Glomerular endothelial cell (primary cell): ENCODE data around the gene DNAH10. TPM values are rescaled to one million over a fixed set of nuclear protein-coding genes. Genes with fewer than 3 reads are reported as not detected.

Experiments used
- DNase-seq: peaks from one replicate; pipeline ENCODE4 v3.0.0-alpha.2; 2011; ENCODE audit warnings: low read depth, low spot score; ENCODE audit errors: extremely low read depth
- total RNA-seq: library from RNA; depleted of rRNA; stranded (reverse); fragments of >200 nt; gene quantifications from 2 replicates; pipeline ENCODE4 v1.2.3, GENCODE V29; 2015

DNAH10 gene
- total RNA-seq, 1 donor from 2014 or later = not detected

DNA sequence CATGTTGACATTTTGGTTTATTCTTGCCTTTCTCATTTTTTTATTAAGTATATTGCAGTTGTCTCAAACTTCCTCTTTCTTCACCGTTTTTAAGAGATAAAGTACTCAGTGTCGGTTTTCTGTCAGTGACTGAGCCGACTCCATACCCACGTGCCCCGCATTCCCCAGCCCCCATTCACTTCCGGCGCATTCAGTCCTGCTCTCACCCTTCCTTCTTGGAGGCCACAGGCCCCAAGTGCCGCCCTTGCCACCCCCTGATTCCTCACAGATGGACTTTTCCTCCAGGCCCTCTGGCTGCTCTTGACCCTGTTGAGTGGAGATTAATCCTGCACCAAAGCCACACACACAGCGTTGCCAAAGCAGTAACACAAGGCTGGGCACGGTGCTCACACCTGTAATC is 19.1 kb upstream of the DNAH10 start:
- no peak for DNase-seq

GRCh38 chr12:123744836-123745235 is 17.3 kb upstream of the DNAH10 start:
- no peak for DNase-seq

DNA sequence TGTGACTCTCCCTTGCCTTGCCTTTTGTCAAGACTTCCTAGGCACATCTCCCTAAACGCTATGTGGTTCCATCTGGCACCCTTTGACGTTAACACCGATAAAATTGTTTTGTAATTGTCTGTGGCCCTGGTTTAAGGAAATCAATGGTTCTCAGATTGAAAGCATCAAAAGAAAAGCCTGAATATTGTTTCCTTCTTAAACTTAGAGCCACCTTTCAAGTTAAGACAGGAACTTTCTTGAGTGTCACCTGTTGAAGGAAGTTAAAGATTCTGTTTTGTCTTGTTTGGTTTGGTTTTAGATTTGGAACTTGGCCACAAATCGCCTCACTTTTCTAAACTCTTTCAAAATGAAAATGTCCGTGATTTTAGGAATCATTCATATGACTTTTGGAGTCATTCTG is 14.8 kb upstream of the DNAH10 start:
- DNase-seq = no peak

- no peak for DNase-seq
Observed at GRCh38 chr12:123748161-123748560, 13.9 kb upstream of the DNAH10 start.

GRCh38 chr12:123748661-123749060 is 13.4 kb upstream of the DNAH10 start:
- DNase-seq = no peak

DNA sequence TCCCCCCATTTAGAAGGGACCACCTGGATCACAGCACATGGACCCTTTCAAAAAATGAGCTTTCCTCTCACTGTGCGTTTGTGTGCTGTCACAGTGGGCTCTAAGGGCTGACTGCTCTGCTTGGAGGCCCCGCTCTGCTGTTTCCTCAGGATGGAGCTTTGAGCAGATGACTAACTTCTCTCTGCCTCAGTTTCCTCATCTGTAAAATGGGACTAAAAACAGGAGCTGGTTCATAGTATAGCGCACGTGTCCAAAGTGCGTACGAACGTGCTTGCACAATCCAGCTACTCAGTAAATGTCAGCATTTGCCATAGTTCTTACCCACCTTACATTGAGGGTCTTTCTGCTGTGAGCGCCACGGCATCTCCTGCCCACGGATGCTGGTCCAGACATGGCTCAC is 12.7 kb upstream of the DNAH10 start:
- DNase-seq = no peak

- DNase-seq = no peak
Observed at GRCh38 chr12:123750159-123750656, 11.9 kb upstream of the DNAH10 start.

GRCh38 chr12:123752046-123752445 is 10.1 kb upstream of the DNAH10 start:
- no peak for DNase-seq

- no peak for DNase-seq
Observed at GRCh38 chr12:123754041-123754772, 7.9 kb upstream of the DNAH10 start.

DNA sequence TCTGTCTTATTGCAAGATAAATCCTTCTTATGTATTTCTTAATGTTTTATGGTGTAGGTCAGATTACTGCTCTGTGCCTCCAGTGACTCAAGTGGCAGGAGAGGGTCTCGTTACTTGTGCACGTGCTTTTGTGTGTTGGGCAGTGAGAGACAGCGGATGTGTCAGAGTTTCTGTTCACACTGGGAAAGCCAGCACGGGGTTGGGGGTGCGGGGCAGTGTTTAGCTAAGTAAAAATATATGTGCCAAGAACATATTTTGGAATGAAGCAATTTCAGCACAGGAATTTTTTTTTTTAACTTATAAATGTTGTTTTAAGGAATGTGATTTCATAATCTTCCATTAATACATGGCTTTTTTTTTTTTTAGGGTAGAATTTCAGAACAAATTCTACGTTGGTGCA is 4.5 kb upstream of the DNAH10 start:
- DNase-seq = no peak

DNA sequence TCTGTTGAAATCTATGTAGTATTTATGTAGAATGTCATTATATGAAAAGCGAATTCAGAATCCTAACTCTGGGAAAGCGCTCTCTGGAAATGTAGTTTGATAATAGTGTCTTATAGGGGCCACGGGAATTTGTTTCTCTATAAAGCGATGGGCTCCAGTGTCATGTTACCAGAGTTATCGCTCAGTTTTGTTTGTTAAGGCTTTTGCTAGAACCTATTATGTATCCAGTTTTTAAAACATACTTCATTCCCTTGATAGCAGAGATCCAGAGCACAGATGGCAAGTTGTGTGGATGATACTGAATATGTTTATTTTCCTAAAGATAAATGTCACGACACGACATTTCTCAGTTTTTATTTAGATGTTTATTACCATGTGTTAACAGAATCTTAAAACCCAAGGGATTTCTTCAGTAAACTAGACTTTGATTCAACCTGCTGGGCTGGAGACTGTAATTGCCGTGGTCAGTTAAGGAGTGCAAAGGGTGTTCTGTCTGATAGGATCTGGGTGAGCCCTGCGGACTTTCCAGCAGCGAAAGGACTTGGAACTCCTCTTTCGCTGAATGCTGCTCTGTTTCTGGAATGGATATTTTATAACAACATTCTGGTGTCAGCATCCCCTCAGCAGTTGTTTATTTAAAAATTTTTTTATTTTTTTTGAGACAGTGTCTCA is 1.7 kb upstream of the DNAH10 start:
- DNase-seq = no peak

DNA sequence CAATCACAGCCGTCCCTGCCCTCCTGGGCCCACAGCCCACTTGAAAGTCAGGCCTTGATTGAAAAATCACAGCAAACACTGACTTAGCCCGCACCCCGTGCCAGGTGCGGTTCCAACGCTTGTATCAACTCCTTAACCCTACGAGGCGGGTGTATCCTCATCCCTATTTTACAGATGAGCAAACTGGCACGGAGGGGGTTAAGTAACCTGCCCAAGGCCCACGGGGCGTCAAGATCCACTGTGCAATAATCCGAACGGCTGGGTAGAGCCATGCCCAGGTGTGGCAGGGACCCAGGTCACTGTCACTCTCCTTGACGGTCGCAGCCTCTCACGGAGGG is 583 bp downstream of the DNAH10 start:
- no peak for DNase-seq

- no peak for DNase-seq
Observed at GRCh38 chr12:123763093-123763492, 992 bp downstream of the DNAH10 start.

- no peak for DNase-seq
Observed at GRCh38 chr12:123764109-123764508, 2.0 kb downstream of the DNAH10 start.

DNA sequence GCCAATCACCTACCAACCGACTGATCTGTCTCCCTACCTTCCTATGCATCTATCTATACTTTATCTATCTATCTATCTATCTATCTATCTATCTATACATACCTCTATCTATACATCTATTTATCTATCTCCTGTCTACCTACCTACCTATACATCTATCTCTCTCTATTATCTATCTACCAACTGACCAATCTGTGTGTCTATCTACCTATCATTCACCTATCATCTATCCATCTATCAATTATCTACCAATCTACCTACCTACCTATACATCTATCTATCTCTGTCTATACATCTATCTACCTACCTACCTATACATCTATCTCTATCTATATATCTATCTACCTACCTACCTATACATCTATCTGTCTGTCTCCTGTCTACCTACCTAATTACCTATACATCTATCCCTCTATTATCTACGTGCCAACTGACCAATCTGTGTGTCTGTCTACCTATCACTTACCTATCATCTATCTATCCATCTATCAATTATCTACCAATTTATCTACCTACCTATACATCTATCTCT is 3.5 kb downstream of the DNAH10 start:
- DNase-seq = no peak

DNA sequence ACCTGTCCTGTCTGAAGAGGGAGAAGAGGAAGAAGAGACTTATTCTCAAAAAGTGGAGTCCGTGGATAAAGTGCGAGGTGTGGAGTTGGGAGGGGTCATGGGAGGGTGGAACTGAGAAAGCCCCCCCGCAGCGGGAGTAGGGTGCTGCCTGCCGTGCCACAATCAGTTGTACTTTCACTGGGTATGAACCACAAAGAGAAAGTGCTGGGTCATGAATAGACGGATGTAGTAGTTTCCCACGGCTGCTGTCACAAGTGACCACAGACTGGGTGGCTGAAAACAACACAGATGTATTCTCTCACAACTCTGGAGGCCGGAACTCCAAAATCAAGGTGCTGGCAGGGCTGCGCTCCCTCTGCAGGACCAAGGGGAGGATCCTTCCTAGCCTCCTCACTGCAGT is 5.5 kb downstream of the DNAH10 start:
- DNase-seq = no peak

- DNase-seq = no peak
Observed at GRCh38 chr12:123771261-123771660, 9.2 kb downstream of the DNAH10 start.

DNA sequence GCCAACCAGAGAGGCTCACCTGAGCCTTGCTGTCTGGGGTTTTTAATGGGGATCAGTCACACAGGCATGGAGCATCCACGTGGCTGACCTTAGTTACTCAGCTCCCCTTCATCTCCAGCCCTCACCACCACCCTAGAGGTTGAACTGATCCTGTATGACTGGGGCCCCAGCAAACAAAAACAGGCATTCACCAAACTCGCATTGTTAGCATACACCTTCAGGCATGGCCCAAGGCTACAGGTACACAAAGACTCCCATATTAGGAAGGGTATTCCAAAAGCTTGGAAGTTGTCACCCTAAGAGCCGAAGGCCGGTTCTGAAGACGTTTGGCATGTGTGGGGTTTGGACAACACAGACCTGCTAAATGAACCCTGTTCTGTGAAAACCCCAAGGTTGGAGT is 10.0 kb downstream of the DNAH10 start:
- no peak for DNase-seq

GRCh38 chr12:123773375-123773774 is 11.3 kb downstream of the DNAH10 start:
- no peak for DNase-seq

GRCh38 chr12:123779551-123779950 is 17.4 kb downstream of the DNAH10 start:
- no peak for DNase-seq

GRCh38 chr12:123782997-123783792 is 21.1 kb downstream of the DNAH10 start:
- no peak for DNase-seq
